Endodermal cell (in vitro differentiated cells): Measurements from ENCODE around the gene ZBTB1. TPM values are rescaled to one million over a fixed set of nuclear protein-coding genes. Genes with fewer than 3 reads are reported as not detected.
"Not testable (repeated sequence)": the region's sequence is repeated elsewhere in the genome, so short reads cannot be mapped to it uniquely, and the experiment has no call there.

ENCODE experiments used
- DNase-seq: peaks from one replicate; pipeline ENCODE4 v3.0.0-alpha.2; 2017
- H3K27ac ChIP-seq: 2 replicates; pipeline ENCODE4 v1.5.1; 2013; ENCODE audit warnings: mild to moderate bottlenecking, low read depth, low read length, moderate library complexity
- H3K27me3 ChIP-seq: 2 replicates; pipeline ENCODE4 v1.6.1; 2013; ENCODE audit warnings: mild to moderate bottlenecking, low read length, moderate library complexity; ENCODE audit not compliant: insufficient read depth, control insufficient read depth, poor library complexity, severe bottlenecking
- H3K36me3 ChIP-seq: 2 replicates; pipeline ENCODE4 v1.7.0; 2013; ENCODE audit warnings: mild to moderate bottlenecking, low read length, moderate library complexity; ENCODE audit not compliant: control insufficient read depth, insufficient read depth
- H3K4me1 ChIP-seq: one replicate; pipeline ENCODE4 v1.7.0; 2013; ENCODE audit warnings: low read length; ENCODE audit not compliant: control insufficient read depth, insufficient read depth
- H3K4me3 ChIP-seq: 2 replicates; pipeline ENCODE4 v1.5.1; 2013; ENCODE audit warnings: mild to moderate bottlenecking, low read length, moderate library complexity
- H3K9ac ChIP-seq: 2 replicates; pipeline ENCODE4 v1.6.1; 2013; ENCODE audit warnings: mild to moderate bottlenecking, low read length, moderate library complexity; ENCODE audit not compliant: poor library complexity, severe bottlenecking; ENCODE audit errors: extremely low read depth
- H3K9me3 ChIP-seq: 2 replicates; pipeline ENCODE4 v1.6.1; 2013; ENCODE audit warnings: mild to moderate bottlenecking, low read length, moderate library complexity; ENCODE audit not compliant: control insufficient read depth
- H3K27ac Mint-ChIP-seq: 2 replicates; pipeline ENCODE4 v1.8.0; 2020; ENCODE audit warnings: mixed read lengths
- H3K27me3 Mint-ChIP-seq: 2 replicates; pipeline ENCODE4 v1.8.0; 2021; ENCODE audit warnings: mild to moderate bottlenecking, mixed read lengths; ENCODE audit not compliant: insufficient read depth
- H3K36me3 Mint-ChIP-seq: 2 replicates; pipeline ENCODE4 v1.8.0; 2020; ENCODE audit warnings: low read depth, mixed read lengths
- H3K4me1 Mint-ChIP-seq: 2 replicates; pipeline ENCODE4 v1.8.0; 2020; ENCODE audit warnings: mixed read lengths
- H3K4me3 Mint-ChIP-seq: 2 replicates; pipeline ENCODE4 v1.8.0; 2020; ENCODE audit warnings: mild to moderate bottlenecking, moderate library complexity, mixed read lengths
- H3K9me3 Mint-ChIP-seq: 2 replicates; pipeline ENCODE4 v1.8.0; 2020; ENCODE audit warnings: mild to moderate bottlenecking, mixed read lengths
- WGBS, 2 experiments: methylation state at CpG; one replicate each; pipeline versions ENCODE4 v1.1.5 to v1.1.7; 2013; ENCODE audit warnings: missing lambda C conversion rate in 2 of 2, mixed read lengths in 1 of 2; ENCODE audit not compliant: insufficient coverage in 1 of 2, insufficient read length in 1 of 2; 5-methylcytosine and 5-hydroxymethylcytosine counted together
- total RNA-seq, 2 donors: library from RNA; stranded (reverse); fragmentation: NEBNext Ultra II Directional in 1 of 2; extraction: Animal tissue kit (Norgen Biotek cat#: 25700) in 1 of 2; gene quantifications; 2 replicates in 1 of 2; 3 replicates in 1 of 2; pipeline ENCODE4 v1.2.1, GENCODE V29; 2021
- TF ChIP-seq, protein P1 (sequence below): fragments of 200-600 bp; sonication (generic); conservative IDR thresholded peaks from 2 replicates; pipeline ENCODE4 v1.5.0; 2021; ENCODE audit warnings: antibody characterized with exemption, mild to moderate bottlenecking

ZBTB1 gene
- total RNA-seq, 2 donors from 2014 or later: 31.0 to 32.4 TPM

- TF ChIP-seq, protein P1, sequence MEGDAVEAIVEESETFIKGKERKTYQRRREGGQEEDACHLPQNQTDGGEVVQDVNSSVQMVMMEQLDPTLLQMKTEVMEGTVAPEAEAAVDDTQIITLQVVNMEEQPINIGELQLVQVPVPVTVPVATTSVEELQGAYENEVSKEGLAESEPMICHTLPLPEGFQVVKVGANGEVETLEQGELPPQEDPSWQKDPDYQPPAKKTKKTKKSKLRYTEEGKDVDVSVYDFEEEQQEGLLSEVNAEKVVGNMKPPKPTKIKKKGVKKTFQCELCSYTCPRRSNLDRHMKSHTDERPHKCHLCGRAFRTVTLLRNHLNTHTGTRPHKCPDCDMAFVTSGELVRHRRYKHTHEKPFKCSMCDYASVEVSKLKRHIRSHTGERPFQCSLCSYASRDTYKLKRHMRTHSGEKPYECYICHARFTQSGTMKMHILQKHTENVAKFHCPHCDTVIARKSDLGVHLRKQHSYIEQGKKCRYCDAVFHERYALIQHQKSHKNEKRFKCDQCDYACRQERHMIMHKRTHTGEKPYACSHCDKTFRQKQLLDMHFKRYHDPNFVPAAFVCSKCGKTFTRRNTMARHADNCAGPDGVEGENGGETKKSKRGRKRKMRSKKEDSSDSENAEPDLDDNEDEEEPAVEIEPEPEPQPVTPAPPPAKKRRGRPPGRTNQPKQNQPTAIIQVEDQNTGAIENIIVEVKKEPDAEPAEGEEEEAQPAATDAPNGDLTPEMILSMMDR: no peak
Measured at GRCh38 chr14:64556526-64556925, 52.0 kb downstream of the ZBTB1 start.

GRCh38 chr14:64558216-64558615, 53.6 kb downstream of the ZBTB1 start:
- 86 to 90% methylated on average over 2 of the region's 2 CpGs for WGBS, 2 experiments
- H3K4me1 ChIP-seq, H3K9me3 Mint-ChIP-seq, H3K4me3 Mint-ChIP-seq, H3K27ac ChIP-seq, H3K27ac Mint-ChIP-seq, H3K9ac ChIP-seq, H3K27me3 Mint-ChIP-seq, H3K4me3 ChIP-seq, H3K36me3 ChIP-seq, DNase-seq, H3K4me1 Mint-ChIP-seq, H3K27me3 ChIP-seq, H3K36me3 Mint-ChIP-seq, H3K9me3 ChIP-seq: not testable (repeated sequence)

More at GRCh38 chr14:64556526-64556925, 52.0 kb downstream of the ZBTB1 start:
- H3K36me3 ChIP-seq: no peaks in the 10 kb centered on the region
- WGBS, 2 experiments: 93% methylated on average over 5 of the region's 5 CpGs; no CpG with 5 or more reads in 1 of the 2 experiments
- H3K9me3 ChIP-seq: no peaks in the 10 kb centered on the region
- Mint-ChIP-seq H3K27me3 (no peaks in the 10 kb centered on the region), H3K4me3 (no peak overlapping the region), H3K27ac (no peak overlapping the region), H3K9me3 (no peaks in the 10 kb centered on the region), H3K4me1 (peaks cover 9% of the 10 kb centered on the region), H3K36me3 (no peaks in the 10 kb centered on the region)
- H3K4me3 ChIP-seq: no peak overlapping the region
- no peak overlapping the region for H3K9ac ChIP-seq
- peaks cover 3% of the 10 kb centered on the region for H3K27me3 ChIP-seq
- no peak for DNase-seq
- H3K4me1 ChIP-seq: no peaks in the 10 kb centered on the region
- no peak overlapping the region for H3K27ac ChIP-seq

- Histone ChIP-seq H3K4me3 (no peak overlapping the region), H3K9ac (no peak overlapping the region), H3K27ac (no peak overlapping the region), H3K4me1 (no peaks in the 10 kb centered on the region), H3K36me3 (no peaks in the 10 kb centered on the region), H3K9me3 (no peaks in the 10 kb centered on the region), H3K27me3 (no peaks in the 10 kb centered on the region)
- Mint-ChIP-seq H3K27ac (no peak overlapping the region), H3K4me1 (peaks cover 11% of the 10 kb centered on the region), H3K9me3 (no peaks in the 10 kb centered on the region), H3K27me3 (no peaks in the 10 kb centered on the region), H3K36me3 (no peaks in the 10 kb centered on the region), H3K4me3 (no peak overlapping the region)
- WGBS, 2 experiments: 95 to 100% methylated on average over 1 to 2 of the region's 2 CpGs
- TF ChIP-seq, protein P1: no peak
- DNase-seq: no peak
Measured at GRCh38 chr14:64561631-64562030, 57.1 kb downstream of the ZBTB1 start.

GRCh38 chr14:64562436-64562835, 57.9 kb downstream of the ZBTB1 start:
- peaks cover 14% of the 10 kb centered on the region for H3K4me1 Mint-ChIP-seq
- Histone ChIP-seq H3K9me3 (no peaks in the 10 kb centered on the region), H3K27me3 (no peaks in the 10 kb centered on the region), H3K4me3 (no peak overlapping the region), H3K27ac (no peak overlapping the region), H3K36me3 (no peaks in the 10 kb centered on the region), H3K9ac (no peak overlapping the region), H3K4me1 (no peaks in the 10 kb centered on the region)
- TF ChIP-seq, protein P1: no peak
- no peak overlapping the region for H3K27ac Mint-ChIP-seq
- H3K27me3 Mint-ChIP-seq: no peaks in the 10 kb centered on the region
- DNase-seq: no peak
- no peaks in the 10 kb centered on the region for H3K9me3 Mint-ChIP-seq
- H3K4me3 Mint-ChIP-seq: no peak overlapping the region
- no peaks in the 10 kb centered on the region for H3K36me3 Mint-ChIP-seq
